GM19238 (cell line): Measurements from ENCODE around the gene CLCA4.
"Not testable (repeated sequence)": the region's sequence is repeated elsewhere in the genome, so short reads cannot be mapped to it uniquely, and the experiment has no call there.

Experiments used
- DNase-seq: peaks from one replicate; pipeline ENCODE4 v3.0.0; 2011; ENCODE audit warnings: low spot score; ENCODE audit not compliant: insufficient read length

CLCA4 gene

DNA sequence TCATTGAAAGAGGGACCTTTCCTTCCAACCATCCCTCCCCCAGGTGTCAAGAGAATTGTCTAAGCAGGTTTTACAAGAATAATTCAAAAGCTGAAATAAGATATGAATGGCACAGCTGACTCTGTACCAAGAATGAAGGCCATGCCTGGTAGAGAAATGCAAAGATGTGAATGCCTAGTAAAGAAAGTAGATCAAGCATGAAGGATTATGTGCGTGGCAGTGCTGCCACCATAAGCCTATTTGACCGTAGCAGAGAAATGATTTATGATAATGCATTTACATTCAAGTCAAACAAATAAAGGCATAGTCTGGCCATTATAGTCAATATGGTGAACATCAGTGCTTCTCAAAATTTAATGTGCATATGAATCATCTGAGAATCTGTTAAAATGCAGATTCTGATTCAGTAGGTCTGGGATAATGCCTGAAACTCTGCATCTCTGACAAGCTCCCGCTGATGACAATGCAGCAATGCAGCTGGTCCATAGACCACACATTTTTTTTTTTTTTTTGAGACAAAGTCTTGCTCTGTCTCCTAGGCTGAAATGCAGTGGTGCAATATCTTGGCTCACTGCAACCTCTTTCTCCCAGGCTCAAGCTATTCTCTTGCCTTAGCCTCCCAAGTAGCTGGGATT, 16.6 kb upstream of the CLCA4 start:
- DNase-seq: no peak

DNA sequence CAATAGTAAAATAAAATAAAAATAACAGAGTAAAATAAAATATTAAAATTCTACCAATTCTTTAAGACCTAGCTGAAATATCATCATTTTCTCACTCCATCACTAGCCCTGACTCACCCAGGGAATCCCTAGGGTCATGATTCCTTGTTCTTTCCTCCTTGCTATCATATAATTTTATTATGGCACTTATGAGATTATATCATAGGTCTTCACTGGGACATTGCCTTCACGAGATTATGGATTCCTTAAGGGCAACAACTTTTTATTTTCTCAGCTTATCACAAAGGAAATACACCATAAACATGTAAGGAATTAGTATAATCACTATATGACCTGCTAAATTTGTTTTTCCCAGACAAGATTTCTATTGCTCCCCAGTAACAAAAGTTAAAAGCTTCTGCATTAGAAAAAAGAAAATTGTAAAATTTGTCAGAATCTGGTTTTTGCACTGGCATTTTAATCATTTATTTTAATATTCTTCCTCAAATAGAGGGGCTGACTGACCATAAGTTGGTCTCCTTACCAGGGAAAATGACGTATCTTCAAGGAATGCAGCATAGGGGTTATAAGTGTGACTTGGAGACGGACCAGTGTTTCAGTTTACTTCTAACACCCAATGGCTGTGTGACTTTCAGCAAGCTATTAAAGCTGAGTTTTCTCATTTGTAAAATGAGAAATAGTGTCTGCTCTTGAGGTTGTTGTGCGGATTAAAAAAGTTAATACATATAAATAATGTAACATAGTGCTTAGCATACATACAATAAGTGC, 8.8 kb upstream of the CLCA4 start:
- no peak for DNase-seq

DNA sequence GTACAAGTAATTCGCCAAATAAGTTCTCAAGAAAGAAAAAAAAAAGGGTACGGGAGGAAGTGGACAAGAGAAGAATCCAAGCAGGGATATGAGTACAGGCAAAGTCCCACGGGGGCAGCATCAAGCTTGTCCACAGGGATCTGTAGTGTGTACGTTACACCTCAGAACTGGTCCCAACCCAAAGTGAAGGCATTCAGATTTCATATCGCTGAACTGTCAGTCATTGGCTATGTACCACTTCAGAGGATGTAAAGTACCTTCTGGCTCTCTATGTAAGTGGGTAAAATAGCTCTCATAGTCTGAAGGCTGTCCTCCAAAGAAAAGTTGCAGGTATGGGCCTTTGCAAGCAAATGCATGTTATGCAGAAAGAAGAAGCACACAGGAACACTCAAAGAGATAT, 8.1 kb upstream of the CLCA4 start:
- DNase-seq: no peak

DNA sequence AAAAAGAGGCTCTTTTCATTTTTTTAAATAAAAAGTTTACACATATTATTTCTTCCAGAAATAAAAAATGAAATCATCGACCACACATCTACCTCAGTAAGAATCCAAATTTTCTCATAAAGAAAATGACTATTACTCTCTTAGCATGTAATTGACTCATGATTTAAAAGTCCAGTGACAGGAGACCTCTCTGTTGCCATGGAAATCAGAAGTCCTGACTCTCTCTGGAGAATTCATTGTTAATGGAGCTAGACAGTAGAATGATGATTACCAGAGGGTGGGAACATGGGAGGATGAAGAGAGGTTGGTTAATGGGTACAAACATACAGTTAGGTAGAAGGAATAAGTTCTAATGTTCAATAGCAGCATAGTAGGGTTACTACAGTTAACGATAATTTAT, 5.0 kb upstream of the CLCA4 start:
- no peak for DNase-seq

DNA sequence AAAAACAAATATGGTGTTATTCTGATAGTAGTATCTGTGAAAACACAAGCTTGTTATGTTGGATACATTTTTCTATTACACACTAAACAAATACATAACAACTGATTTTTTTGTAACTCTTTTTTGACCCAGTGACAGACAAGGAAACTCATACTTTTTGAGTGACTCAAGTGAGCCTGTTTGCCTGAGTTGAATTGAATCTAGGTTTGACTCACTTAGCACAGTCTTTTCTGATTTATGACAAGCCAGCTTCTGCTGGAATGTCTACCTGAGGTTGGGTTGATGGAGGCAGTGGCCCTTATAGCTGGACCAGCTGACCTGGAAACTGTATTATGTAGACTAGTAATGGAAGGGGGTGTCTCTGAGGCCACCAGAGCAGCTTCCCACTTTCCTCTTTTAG, 4.2 kb upstream of the CLCA4 start:
- no peak for DNase-seq

DNA sequence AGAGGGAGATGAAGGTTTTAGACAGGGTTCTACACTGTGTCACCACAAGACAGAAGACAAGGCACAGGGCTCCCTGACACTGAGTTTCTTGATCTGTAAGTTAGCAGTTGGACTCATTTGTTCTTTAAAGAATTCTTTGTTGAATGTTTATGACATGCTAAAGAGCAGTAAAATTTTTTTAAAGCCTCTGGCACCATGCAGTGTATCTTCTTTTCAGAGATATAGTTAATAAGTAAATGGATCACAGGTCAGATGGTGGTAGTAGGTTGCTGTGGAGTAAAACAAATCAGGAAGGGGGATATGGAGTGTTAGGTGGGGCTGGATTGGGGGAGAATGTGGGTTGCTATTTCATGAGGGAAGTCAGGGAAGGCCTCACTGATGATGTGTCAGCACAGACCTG, 2.0 kb downstream of the CLCA4 start:
- DNase-seq: no peak

DNA sequence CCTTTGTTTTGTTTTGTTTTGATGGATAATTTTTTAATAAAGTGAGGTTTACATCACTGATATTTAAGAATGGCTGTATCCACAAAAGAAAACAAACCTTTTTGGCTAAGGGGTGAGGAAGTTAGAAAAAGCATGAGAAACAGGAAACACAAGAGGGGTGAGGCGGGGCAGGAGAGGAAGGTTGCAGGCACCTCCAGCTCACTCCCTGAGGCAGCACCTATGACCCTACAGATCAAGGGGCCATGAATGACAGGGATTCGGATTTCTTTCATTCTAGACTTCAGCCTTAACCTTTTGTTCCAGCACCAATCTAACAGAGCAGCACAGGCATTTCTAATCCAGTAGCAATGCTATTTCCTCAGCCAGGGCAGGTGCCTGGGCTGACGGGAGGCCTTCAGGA, 4.4 kb downstream of the CLCA4 start:
- DNase-seq: no peak

DNA sequence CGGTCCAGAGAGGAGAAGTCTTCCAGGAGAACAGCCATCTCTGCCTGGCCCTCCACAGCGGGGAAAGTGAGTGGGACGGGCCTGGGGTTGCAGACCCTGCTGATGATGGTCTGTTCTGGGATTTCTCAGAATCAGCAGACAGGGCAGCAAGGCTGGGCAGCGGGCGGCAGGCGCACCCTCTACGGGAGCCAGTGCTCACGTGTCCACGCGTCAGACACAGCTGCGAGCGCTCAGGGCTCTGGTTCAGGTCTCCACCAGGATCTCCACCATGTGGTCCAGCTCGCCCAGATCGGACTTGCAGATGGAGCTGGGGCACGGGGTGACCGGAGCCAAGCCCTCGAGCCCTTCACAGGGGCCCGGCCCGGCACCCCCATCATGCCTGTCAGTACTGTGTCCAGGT, 5.5 kb downstream of the CLCA4 start:
- DNase-seq: no peak

DNA sequence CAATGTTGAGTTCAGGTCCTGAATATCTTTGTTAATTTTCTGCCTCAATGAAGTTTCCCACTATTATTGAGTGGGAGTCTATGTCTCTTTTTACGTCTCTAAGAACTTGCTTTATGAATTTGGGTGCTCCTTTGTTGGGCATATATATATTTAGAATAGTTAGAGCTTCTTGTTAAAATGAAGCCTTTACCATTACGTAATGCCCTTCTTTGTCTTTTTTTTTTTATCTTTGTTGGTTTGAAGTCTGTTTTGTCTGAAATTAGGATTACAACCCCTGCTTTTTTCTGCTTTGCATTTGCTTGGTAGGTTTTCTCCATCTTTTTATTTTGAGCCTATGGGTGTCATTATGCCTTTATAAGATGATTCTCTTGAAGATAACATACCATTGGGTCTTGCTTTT, 10.9 kb downstream of the CLCA4 start:
- no peak for DNase-seq

DNA sequence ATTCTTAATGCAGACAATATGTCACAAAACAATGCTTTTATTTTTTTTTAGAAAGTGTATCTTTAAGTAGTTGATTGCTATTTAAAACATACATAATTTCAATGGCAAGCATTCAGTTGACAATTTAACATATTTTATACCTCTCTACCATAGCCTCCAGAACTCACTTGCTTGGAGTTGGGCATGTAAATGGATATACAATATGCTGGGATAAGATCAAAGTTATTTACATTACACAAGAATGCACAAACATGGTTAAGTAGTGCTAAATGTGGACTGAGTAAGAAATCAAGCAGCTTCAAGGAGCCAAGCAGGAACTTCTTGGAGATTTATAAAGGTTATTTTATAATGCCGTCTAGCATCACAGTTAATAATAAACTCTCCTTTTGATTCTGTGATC, 17.0 kb downstream of the CLCA4 start:
- no peak for DNase-seq

DNA sequence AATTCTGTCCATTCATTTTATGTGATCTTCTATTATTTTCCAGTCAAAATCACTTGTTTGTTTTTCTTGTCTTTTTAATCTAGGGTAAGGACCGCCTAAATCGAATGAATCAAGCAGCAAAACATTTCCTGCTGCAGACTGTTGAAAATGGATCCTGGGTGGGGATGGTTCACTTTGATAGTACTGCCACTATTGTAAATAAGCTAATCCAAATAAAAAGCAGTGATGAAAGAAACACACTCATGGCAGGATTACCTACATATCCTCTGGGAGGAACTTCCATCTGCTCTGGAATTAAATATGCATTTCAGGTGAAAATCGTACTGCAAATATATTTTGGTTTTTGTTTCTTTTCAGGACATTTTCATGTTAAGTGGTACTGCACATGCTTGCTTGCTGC, 20.5 kb downstream of the CLCA4 start:
- DNase-seq: no peak

DNA sequence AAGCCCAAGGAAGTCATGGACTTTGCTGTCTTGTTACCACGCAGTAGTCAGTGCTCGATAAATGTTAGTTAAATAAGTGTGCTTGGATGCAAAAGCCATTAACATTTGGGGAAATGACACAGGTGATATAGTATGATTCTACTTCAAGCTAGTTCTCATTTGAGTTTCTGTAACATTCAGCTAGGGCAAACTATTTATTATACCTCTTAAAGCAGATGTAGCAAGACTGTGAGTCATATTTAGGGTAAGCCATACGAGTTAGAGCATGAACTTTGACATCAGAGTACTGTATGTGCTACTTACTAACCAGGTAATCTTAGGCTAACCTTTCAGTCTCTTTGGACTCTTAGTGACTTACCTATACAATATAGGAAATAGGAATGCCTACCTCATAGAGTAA, 21.0 kb downstream of the CLCA4 start:
- DNase-seq: no peak

DNA sequence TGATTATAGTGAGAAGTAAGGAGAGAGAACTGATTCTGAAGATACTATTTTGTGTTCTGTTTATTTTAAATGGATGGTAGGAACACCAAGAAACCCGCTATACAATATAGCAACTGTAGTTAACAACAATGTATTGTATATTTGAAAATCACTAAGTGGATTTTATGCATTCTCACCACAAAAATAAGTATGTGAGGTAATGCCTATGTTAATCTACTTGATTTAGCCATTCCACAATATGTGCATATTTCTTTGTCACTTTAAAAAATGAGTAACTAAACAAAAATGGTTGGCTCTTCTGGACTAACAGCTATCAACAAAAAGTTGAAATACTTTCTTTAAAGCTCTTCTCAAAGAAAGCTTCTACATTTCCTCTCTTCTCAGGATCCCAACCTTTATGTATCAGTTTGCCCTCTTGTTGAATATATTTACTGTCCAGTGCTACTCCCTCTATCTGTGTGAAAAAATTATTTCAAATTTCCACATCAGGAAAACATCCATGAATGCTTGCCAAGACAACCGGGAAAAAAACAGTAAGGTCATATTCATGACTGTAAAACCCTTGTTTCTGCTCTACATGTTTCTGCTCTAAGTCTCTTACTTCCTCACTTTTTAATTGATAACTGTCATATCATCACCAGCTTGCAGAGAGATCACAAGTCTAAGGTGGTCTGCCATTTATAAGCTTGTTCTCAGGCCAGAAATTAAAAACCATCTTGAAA, 27.0 kb downstream of the CLCA4 start:
- no peak for DNase-seq

DNA sequence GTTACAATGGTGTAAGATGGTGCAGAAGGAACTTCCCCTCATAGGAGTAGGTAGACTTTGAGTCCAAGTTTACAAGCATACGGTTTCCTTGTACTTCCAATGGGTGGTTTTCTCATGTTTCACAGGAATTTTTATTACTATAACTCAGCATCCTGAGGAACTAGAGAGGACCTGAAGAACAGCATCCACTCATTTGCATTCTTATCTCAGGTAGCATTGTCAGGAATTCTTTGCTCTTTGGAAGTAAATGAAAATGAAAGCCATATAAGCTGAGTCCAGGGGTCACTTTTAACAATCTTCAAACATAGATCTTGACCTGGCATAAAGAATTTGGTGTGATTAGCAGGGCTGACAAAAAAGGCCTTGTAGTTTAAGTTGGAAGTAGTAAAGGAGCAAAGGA, 34.4 kb downstream of the CLCA4 start:
- DNase-seq: no peak

DNA sequence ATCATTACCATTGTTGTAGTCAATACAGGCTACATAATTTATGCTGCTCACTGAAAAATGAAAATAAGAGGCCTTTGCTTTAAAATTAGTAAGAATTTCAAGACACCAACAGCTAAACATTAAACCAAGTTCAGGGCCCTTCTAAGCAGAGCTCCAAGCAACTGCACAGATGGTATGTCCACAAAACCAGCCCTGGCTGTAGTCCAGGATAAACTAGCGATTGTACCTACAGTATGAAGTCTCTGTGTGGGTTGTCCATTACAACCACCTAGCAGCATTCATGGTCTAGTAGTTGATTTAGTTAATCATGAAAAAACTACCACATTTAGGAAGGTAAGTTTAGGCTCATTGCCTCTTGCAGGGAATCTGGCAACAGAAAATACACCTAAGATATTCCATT, 35.3 kb downstream of the CLCA4 start:
- DNase-seq: no peak

DNA sequence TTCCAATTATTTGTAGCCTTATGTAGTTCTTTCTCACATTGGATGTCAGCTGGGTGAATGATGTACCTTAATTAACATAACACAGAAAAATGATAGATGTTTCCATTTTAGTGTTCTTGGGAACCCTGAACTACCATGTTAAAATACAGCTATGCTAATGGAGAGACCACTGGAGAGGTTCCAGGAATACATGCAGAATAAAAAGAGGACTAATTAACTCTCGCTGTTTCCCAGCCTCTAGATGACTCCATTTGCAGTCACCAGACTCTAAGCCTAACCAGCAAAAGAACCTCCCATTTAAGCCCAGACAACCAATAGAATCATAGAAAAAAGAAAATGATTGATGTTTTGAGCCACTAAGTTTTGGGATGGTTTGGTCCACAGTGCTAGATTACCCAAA, 36.2 kb downstream of the CLCA4 start:
- no peak for DNase-seq

DNA sequence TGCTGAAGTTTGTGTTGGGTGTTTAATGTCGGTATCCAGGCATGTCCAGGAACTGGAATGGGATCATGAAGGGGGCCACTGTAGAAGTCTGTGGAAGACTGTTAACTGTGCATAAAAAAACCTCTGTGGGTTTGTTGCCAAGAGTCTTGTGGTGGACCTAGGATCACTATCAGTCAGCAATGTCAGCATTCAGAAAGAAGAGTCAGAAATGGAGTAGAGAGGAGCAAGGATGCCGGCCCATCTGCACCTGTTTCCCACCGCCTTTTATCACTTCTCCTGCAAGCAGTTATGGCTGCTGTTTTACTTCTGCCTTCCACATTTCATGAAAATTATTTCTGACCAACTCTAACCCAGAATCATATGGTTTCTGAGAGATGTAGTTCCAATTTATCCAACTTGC, 36.7 kb downstream of the CLCA4 start:
- DNase-seq: no peak

DNA sequence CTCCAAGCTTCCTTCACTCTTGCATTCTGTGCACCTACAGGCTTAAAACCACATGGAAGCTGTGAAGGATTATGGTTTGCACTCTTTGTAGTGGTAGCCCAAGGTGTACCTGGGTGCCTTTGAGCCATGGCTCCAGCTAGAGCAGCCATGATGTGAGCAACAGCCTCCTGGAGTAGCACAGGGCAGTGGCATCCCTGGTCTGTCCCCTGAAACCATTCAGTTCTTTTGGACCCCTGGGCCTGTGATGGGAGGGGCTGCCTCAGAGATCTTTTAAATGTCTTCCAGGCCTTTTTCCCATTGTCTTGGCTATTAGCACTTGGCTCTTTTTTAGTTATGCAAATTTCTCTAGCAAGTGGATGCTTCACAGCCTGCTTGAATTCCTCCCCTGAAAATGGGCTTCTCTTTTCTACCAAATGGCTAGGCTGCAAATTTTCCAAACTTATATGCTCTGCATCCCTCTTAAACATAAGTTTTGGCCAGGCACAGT, 47.4 kb downstream of the CLCA4 start:
- no peak for DNase-seq

DNA sequence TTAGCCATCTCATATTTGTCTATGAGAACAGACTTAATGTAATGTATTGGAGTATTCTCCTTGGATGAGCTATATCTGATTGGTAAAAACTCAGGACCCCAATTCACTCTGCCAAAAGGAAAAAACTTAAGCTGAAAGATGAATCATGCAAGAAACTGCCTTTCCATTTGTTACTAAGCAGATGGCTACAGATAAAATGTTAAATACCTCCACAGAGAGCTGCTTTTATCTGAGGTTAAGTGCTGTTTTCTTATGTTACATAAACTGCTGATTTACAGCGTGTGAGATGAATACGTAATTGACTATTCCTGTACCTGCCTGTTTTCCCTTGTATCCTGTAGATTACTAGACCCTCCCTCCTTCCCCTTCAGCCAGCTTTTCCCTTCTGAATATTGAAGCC, 49.3 kb downstream of the CLCA4 start:
- DNase-seq: no peak

DNA sequence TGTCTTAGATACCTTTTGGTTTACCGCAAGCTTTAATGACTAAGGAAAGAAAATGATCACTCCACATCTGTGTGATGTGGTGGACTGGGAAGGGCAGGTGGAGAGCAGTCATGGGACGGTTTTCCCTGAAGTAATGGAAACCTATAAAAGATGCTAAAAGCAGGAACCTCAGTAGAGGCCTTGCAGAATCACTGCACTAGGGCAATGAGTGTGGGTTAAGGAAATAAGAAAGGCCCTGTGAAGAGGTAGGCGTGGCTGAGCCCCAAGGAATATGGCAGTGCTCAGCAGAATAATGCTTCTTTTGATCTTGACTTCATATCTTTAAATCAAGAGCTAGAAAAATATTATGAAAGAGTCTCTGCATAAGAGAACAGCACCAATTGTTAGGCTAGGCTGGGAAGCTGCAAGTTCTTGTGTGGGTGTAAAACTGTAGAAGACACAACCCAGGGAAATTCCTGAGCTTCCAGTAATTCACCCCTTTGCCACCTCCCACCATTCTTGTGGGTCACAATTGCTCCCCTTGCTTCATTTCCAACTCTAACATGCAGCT, 49.9 kb downstream of the CLCA4 start:
- DNase-seq: no peak

DNA sequence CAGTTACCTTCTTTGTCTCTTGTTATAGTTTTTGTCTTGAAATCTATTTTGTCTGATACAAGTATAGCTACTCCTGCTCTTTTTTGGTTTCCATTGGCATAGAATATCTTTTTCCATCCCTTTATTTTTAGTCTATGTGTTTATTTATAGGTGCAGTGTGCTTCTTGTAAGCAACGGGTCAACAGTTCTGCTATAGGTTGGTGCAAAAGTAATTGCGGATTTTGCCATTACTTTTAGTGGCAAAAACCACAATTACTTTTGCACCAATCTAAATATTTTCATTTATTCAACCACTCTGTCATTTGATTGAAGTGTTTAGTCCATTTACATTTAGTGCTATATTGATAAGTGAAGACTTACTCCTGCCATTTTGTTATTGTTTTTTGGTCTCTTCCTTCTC, 59.2 kb downstream of the CLCA4 start:
- not testable (repeated sequence) for DNase-seq

DNA sequence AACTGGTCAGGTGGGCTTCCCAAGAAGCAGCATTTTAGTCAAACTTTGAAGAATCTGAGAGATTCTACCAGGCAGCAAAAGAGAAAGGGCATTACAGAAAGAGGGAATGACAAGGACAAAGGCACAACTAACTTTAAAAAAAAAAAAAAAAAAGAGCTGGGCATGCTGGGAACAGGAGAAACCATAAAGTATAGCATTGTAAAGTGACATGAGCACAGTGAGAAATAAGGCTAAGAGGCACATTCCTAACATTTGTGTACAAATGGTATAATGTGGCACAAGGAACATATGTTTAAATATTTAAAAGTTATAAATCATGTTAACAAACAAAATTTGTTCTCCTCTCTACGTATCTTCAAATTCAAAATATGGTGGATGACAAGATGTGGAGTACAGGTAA, 69.6 kb downstream of the CLCA4 start:
- DNase-seq: no peak
